Colonic mucosa (tissue), 4 donors: ENCODE measurements around the gene GORASP2. TPM values are rescaled to one million over a fixed set of nuclear protein-coding genes. Genes with fewer than 3 reads are reported as not detected.
A peak's percentile ranks its signal among the peaks of the same experiment; 100 is the strongest.

Source experiments
- DNase-seq: peaks from one replicate; pipeline ENCODE4 v3.0.0-alpha.2; 2020
- H3K27ac ChIP-seq: fragments of 200-600 bp; one replicate; pipeline ENCODE4 v1.8.0; 2021
- H3K27me3 ChIP-seq: fragments of 200-600 bp; one replicate; pipeline ENCODE4 v1.8.0; 2021
- H3K36me3 ChIP-seq: fragments of 200-600 bp; one replicate; pipeline ENCODE4 v1.8.0; 2021
- H3K4me1 ChIP-seq: fragments of 200-600 bp; one replicate; pipeline ENCODE4 v1.8.0; 2021; ENCODE audit warnings: mild to moderate bottlenecking
- H3K4me3 ChIP-seq: fragments of 200-600 bp; one replicate; pipeline ENCODE4 v1.8.0; 2021
- H3K9ac ChIP-seq, 2 donors: one replicate each; pipeline ENCODE4 v1.7.0; 2013; ENCODE audit warnings: control low read depth in 2 of 2, low read depth in 2 of 2, low read length in 2 of 2
- H3K9me3 ChIP-seq: fragments of 200-600 bp; one replicate; pipeline ENCODE4 v1.8.0; 2021
- intact Hi-C: fragments of 100-400 bp; cut with DNase I; formaldehyde crosslinking; loops from one replicate; pipeline ENCODE4 v1.14.1; 2022
- total RNA-seq, 2 donors: library from RNA; stranded (reverse); fragmentation: NEBNext Ultra II Directional in 1 of 2; extraction: Animal tissue kit (Norgen Biotek cat#: 25700) in 1 of 2; gene quantifications; one replicate each; pipeline ENCODE4 v1.2.1, GENCODE V29; 2021
- TF ChIP-seq, protein P1 (sequence below): fragments of 200-600 bp; IDR thresholded peaks from one replicate; pipeline ENCODE4 v1.8.0; 2022; ENCODE audit warnings: antibody characterized with exemption, mild to moderate bottlenecking
- donor health status: healthy.
- donor health status: DM: no; HTN: no; CAD: no.
- donor health status: DM: no; HTN: no; CAD: no.

GORASP2 gene
- 10 to 100 TPM; 78.4 to 79.8 TPM for total RNA-seq

DNA sequence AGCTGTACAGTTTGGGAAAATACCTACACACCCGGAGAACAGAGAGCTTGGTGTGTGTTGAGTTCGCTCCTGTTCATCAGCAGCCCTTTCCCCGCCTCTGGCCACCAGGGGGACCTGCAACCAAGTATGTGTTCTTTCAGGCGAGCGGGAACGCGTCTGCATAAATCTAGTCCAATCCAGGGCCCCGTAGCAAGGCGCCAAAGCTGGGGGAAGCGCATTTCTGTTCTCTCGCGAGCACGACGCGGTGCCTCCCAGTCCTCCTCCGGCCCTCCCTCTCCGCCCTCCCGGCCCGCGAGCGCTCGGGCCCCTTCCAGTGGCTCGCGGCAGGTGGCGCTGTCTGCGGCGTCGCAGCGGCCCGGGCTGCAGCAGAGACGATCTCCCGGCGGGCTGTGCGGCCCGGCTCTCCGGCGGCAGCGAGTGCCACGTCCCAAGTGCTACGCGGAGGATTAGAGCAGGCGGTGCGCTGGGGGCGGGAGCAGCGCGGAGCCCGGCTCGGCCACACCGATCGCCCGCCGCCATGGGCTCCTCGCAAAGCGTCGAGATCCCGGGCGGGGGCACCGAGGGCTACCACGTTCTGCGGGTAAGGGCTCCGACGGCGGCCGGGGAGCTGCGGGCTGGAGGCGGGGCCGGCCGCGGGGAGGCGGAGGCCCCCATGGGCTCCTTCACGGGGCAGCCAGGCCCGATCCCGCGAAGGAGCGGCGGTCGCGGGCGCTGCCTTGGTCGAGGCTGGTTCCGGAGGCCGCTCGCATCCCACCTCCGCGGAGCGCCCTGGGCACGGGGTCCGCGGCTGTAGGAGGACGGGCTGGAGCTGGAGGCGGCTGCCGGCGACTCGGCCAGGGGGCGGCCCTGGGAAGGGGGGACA is at the start of gene GORASP2:
Gene GORASP2, plus strand, starts transcription at position 430 of the 862 bp plus-strand sequence. Its CDS starts 88 bp downstream, at position 518.
- DNase-seq, result peak; percentile 99
- Histone ChIP-seq H3K9me3 (no peaks in the 10 kb centered on the region), H3K27me3 (no peaks in the 10 kb centered on the region), H3K27ac (peak within 1 kb of the TSS; percentile 97), H3K9ac (peak within 1 kb of the TSS; percentile 64 to 98), H3K36me3 (no peaks in the 10 kb centered on the region), H3K4me1 (peaks cover 9% of the 10 kb centered on the region), H3K4me3 (peak within 1 kb of the TSS; percentile 95)
- TF ChIP-seq, protein P1, sequence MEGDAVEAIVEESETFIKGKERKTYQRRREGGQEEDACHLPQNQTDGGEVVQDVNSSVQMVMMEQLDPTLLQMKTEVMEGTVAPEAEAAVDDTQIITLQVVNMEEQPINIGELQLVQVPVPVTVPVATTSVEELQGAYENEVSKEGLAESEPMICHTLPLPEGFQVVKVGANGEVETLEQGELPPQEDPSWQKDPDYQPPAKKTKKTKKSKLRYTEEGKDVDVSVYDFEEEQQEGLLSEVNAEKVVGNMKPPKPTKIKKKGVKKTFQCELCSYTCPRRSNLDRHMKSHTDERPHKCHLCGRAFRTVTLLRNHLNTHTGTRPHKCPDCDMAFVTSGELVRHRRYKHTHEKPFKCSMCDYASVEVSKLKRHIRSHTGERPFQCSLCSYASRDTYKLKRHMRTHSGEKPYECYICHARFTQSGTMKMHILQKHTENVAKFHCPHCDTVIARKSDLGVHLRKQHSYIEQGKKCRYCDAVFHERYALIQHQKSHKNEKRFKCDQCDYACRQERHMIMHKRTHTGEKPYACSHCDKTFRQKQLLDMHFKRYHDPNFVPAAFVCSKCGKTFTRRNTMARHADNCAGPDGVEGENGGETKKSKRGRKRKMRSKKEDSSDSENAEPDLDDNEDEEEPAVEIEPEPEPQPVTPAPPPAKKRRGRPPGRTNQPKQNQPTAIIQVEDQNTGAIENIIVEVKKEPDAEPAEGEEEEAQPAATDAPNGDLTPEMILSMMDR, result peak; percentile 93
- intact Hi-C loops, result no loop called here

DNA sequence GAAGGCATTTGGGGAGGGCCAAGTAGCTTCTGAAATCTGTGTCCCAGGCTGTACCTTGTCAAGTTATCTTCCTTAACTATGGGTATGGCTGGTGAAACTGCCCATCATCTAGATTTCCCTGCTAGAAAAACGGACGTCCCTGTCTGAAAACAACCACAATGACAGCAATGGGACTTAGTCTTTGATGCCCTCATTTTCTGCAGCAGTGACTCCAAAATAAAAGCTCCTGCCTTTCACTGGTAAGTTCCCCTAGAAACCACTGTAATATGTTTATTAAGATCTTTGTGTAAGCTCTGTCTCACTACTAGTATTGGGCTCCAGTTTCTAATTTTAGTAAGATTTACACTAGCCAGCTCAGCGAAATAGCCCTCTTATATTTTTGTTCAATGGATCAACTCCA is 47.2 kb upstream of the GORASP2 start:
- no peaks in the 10 kb centered on the region for H3K9me3 ChIP-seq
- intact Hi-C loops, result no loop called here
- no peaks in the 10 kb centered on the region for H3K4me1 ChIP-seq
- H3K36me3 ChIP-seq, result no peaks in the 10 kb centered on the region
- H3K27ac ChIP-seq, result no peak overlapping the region
- no peak for DNase-seq
- no peak overlapping the region for H3K4me3 ChIP-seq
- no peak overlapping the region for H3K9ac ChIP-seq
- H3K27me3 ChIP-seq, result no peaks in the 10 kb centered on the region
- TF ChIP-seq, protein P1, result no peak

DNA sequence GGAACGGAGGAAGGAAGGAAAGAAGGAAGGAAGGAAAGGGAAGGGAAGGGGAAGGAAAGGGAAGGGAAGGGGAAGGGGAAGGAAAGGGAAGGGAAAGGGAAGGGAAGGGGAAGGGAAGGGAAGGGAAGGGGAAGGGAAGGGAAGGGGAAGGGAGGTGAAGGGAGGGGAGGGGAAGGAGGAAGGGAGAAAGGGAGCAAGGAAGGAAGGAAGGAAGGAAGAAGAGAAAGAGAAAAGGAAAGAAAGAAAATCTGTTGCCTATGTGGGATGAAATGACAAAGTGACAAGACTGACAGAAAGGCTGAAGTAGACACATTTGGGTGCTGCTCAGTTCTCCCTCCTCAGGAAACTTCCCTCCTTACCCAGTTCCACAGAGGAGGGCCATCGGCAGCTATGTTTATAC is 46.3 kb upstream of the GORASP2 start:
- Histone ChIP-seq H3K27ac (no peak overlapping the region), H3K4me3 (no peak overlapping the region), H3K9ac (no peak overlapping the region), H3K4me1 (no peaks in the 10 kb centered on the region), H3K27me3 (no peaks in the 10 kb centered on the region), H3K36me3 (no peaks in the 10 kb centered on the region), H3K9me3 (no peaks in the 10 kb centered on the region)
- intact Hi-C loops, result no loop called here
- TF ChIP-seq, protein P1, result no peak
- DNase-seq, result no peak

DNA sequence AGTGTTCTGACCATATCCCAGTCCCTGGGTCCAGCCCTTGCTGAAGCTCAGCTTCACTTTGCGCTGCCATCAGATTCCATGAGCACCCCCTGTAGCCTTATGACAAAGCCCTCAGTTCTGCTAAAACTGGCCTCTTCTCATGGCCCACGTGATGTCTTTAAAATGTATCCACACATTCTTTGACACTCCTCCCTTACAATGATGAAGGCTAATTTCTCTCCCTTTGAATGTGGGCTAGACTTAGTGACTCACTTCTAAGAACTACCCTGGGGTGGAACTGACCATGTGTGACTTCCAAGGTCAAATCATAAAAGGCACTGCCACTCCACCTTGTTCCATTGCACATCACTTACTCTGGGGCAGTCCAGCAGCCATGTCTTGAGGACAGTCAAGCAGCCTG is 45.4 kb upstream of the GORASP2 start:
- Histone ChIP-seq H3K9me3 (no peaks in the 10 kb centered on the region), H3K27ac (no peak overlapping the region), H3K4me1 (no peaks in the 10 kb centered on the region), H3K9ac (no peak overlapping the region), H3K4me3 (no peak overlapping the region), H3K36me3 (no peaks in the 10 kb centered on the region), H3K27me3 (no peaks in the 10 kb centered on the region)
- TF ChIP-seq, protein P1, result no peak
- DNase-seq, result no peak
- intact Hi-C loops, result no loop called here

DNA sequence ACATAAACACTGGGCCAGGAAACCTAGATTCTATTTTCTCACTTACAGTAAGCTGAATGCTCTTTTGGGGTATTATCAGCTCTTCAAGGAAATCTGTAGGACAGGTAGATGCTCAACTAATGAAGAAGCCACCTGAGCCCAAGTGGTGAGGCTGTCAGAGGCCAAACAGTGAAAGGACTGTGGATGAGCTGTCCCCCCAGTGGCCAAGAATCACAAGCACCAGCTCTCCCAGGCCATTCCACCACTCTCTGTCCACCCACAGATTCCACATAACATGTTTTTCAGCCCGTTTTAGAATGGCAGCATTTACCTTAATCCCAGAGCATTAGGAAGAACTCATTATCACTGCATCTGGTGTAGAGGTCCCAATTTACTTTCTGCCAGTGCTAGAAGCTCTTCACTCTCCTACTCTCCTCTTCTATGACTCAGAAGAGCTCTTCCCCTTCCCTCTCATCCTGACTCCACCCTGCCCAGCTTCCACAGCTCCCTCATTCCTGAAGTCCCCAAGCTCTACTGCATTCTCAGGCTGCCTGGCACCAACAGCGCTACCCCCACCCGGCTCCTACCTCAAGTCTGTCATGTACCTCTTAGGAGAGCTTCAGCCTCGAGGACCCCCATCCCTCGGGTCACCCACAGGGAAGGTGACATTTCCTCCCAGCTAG is 43.8 kb upstream of the GORASP2 start:
- TF ChIP-seq, protein P1, result no peak
- no peaks in the 10 kb centered on the region for H3K4me1 ChIP-seq
- H3K36me3 ChIP-seq, result no peaks in the 10 kb centered on the region
- no peak overlapping the region for H3K9ac ChIP-seq
- H3K27me3 ChIP-seq, result no peaks in the 10 kb centered on the region
- no peak overlapping the region for H3K27ac ChIP-seq
- DNase-seq, result no peak
- H3K9me3 ChIP-seq, result no peaks in the 10 kb centered on the region
- intact Hi-C loops, result no loop called here
- H3K4me3 ChIP-seq, result no peak overlapping the region
